ENCODE data around the gene AHI1.

AHI1 gene

GRCh38 chr6:135261872-135262725, 235.4 kb downstream of the AHI1 start:
- H3K9ac ChIP-seq (ENCODE audit: low read depth in 1 of 2, low read length in 2 of 2): no peak overlapping the region
- H3K27me3 ChIP-seq (ENCODE audit: control insufficient read depth in 2 of 2, insufficient read depth in 2 of 2, low read length in 2 of 2): no peaks in the 10 kb centered on the region
- no peak overlapping the region for H3K27ac ChIP-seq (ENCODE audit: low read depth in 2 of 2, low read length in 2 of 2)
- H3K4me1 ChIP-seq (ENCODE audit: control insufficient read depth in 2 of 2, insufficient read depth in 2 of 2, low read length in 2 of 2): peaks cover 18 to 21% of the 10 kb centered on the region in 2 donors
- H3K9me3 ChIP-seq (ENCODE audit: control insufficient read depth in 2 of 2, low read length in 2 of 2): no peaks in the 10 kb centered on the region
- H3K4me3 ChIP-seq (ENCODE audit: low read length in 2 of 2): no peak overlapping the region
- H3K36me3 ChIP-seq (ENCODE audit: control insufficient read depth in 2 of 2, insufficient read depth in 2 of 2, low read length in 2 of 2): no peaks in the 10 kb centered on the region

GRCh38 chr6:135260612-135261011, 236.9 kb downstream of the AHI1 start:
- Histone ChIP-seq H3K27ac (ENCODE audit: low read depth in 2 of 2, low read length in 2 of 2) (no peak overlapping the region), H3K36me3 (ENCODE audit: control insufficient read depth in 2 of 2, insufficient read depth in 2 of 2, low read length in 2 of 2) (no peaks in the 10 kb centered on the region), H3K4me1 (ENCODE audit: control insufficient read depth in 2 of 2, insufficient read depth in 2 of 2, low read length in 2 of 2) (peaks cover 15 to 21% of the 10 kb centered on the region in 2 donors)

GRCh38 chr6:135258970-135259369, 238.6 kb downstream of the AHI1 start:
- Histone ChIP-seq H3K9ac (ENCODE audit: low read depth in 1 of 2, low read length in 2 of 2) (no peak overlapping the region), H3K4me3 (ENCODE audit: low read length in 2 of 2) (no peak overlapping the region), H3K27me3 (ENCODE audit: control insufficient read depth in 2 of 2, insufficient read depth in 2 of 2, low read length in 2 of 2) (no peaks in the 10 kb centered on the region), H3K4me1 (ENCODE audit: control insufficient read depth in 2 of 2, insufficient read depth in 2 of 2, low read length in 2 of 2) (peaks cover 24 to 37% of the 10 kb centered on the region in 2 donors), H3K36me3 (ENCODE audit: control insufficient read depth in 2 of 2, insufficient read depth in 2 of 2, low read length in 2 of 2) (no peaks in the 10 kb centered on the region), H3K27ac (ENCODE audit: low read depth in 2 of 2, low read length in 2 of 2) (no peak overlapping the region), H3K9me3 (ENCODE audit: control insufficient read depth in 2 of 2, low read length in 2 of 2) (no peaks in the 10 kb centered on the region)

More at GRCh38 chr6:135260612-135261011, 236.9 kb downstream of the AHI1 start:
- Histone ChIP-seq H3K27me3 (ENCODE audit: control insufficient read depth in 2 of 2, insufficient read depth in 2 of 2, low read length in 2 of 2) (no peaks in the 10 kb centered on the region), H3K9ac (ENCODE audit: low read depth in 1 of 2, low read length in 2 of 2) (no peak overlapping the region), H3K4me3 (ENCODE audit: low read length in 2 of 2) (no peak overlapping the region), H3K9me3 (ENCODE audit: control insufficient read depth in 2 of 2, low read length in 2 of 2) (no peaks in the 10 kb centered on the region)

GRCh38 chr6:135257631-135258405, 239.7 kb downstream of the AHI1 start:
- no peak overlapping the region for H3K4me3 ChIP-seq (ENCODE audit: low read length in 2 of 2)
- no peak overlapping the region for H3K9ac ChIP-seq (ENCODE audit: low read depth in 1 of 2, low read length in 2 of 2)
- no peaks in the 10 kb centered on the region for H3K9me3 ChIP-seq (ENCODE audit: control insufficient read depth in 2 of 2, low read length in 2 of 2)
- peaks cover 26 to 45% of the 10 kb centered on the region in 2 donors for H3K4me1 ChIP-seq (ENCODE audit: control insufficient read depth in 2 of 2, insufficient read depth in 2 of 2, low read length in 2 of 2)
- H3K27me3 ChIP-seq (ENCODE audit: control insufficient read depth in 2 of 2, insufficient read depth in 2 of 2, low read length in 2 of 2): no peaks in the 10 kb centered on the region
- H3K27ac ChIP-seq (ENCODE audit: low read depth in 2 of 2, low read length in 2 of 2): peak overlapping the region; percentile 75 to 79
- H3K36me3 ChIP-seq (ENCODE audit: control insufficient read depth in 2 of 2, insufficient read depth in 2 of 2, low read length in 2 of 2): no peaks in the 10 kb centered on the region

GRCh38 chr6:135256866-135257265, 240.7 kb downstream of the AHI1 start:
- H3K27ac ChIP-seq (ENCODE audit: low read depth in 2 of 2, low read length in 2 of 2): peak overlapping the region; percentile 75 to 79
- H3K9ac ChIP-seq (ENCODE audit: low read depth in 1 of 2, low read length in 2 of 2): no peak overlapping the region
- peaks cover 36 to 55% of the 10 kb centered on the region in 2 donors for H3K4me1 ChIP-seq (ENCODE audit: control insufficient read depth in 2 of 2, insufficient read depth in 2 of 2, low read length in 2 of 2)

GRCh38 chr6:135254471-135254870, 243.1 kb downstream of the AHI1 start:
- no peaks in the 10 kb centered on the region for H3K9me3 ChIP-seq (ENCODE audit: control insufficient read depth in 2 of 2, low read length in 2 of 2)
- H3K9ac ChIP-seq (ENCODE audit: low read depth in 1 of 2, low read length in 2 of 2): no peak overlapping the region
- H3K27ac ChIP-seq (ENCODE audit: low read depth in 2 of 2, low read length in 2 of 2): peak overlapping the region; percentile 89 to 90
- no peaks in the 10 kb centered on the region for H3K27me3 ChIP-seq (ENCODE audit: control insufficient read depth in 2 of 2, insufficient read depth in 2 of 2, low read length in 2 of 2)
- H3K36me3 ChIP-seq (ENCODE audit: control insufficient read depth in 2 of 2, insufficient read depth in 2 of 2, low read length in 2 of 2): no peaks in the 10 kb centered on the region
- peaks cover 50 to 74% of the 10 kb centered on the region in 2 donors for H3K4me1 ChIP-seq (ENCODE audit: control insufficient read depth in 2 of 2, insufficient read depth in 2 of 2, low read length in 2 of 2)
- no peak overlapping the region for H3K4me3 ChIP-seq (ENCODE audit: low read length in 2 of 2)

More at GRCh38 chr6:135256866-135257265, 240.7 kb downstream of the AHI1 start:
- no peaks in the 10 kb centered on the region for H3K9me3 ChIP-seq (ENCODE audit: control insufficient read depth in 2 of 2, low read length in 2 of 2)
- H3K4me3 ChIP-seq (ENCODE audit: low read length in 2 of 2): peak overlapping the region in 1 of 2 donors; percentile 5
- H3K36me3 ChIP-seq (ENCODE audit: control insufficient read depth in 2 of 2, insufficient read depth in 2 of 2, low read length in 2 of 2): no peaks in the 10 kb centered on the region
- H3K27me3 ChIP-seq (ENCODE audit: control insufficient read depth in 2 of 2, insufficient read depth in 2 of 2, low read length in 2 of 2): no peaks in the 10 kb centered on the region

GRCh38 chr6:135251498-135252441, 245.8 kb downstream of the AHI1 start:
- Histone ChIP-seq H3K9me3 (ENCODE audit: control insufficient read depth in 2 of 2, low read length in 2 of 2) (no peaks in the 10 kb centered on the region), H3K4me3 (ENCODE audit: low read length in 2 of 2) (peak overlapping the region; percentile 32 to 53), H3K27ac (ENCODE audit: low read depth in 2 of 2, low read length in 2 of 2) (peak overlapping the region; percentile 89 to 90), H3K4me1 (ENCODE audit: control insufficient read depth in 2 of 2, insufficient read depth in 2 of 2, low read length in 2 of 2) (peaks cover 44 to 64% of the 10 kb centered on the region in 2 donors), H3K27me3 (ENCODE audit: control insufficient read depth in 2 of 2, insufficient read depth in 2 of 2, low read length in 2 of 2) (no peaks in the 10 kb centered on the region), H3K36me3 (ENCODE audit: control insufficient read depth in 2 of 2, insufficient read depth in 2 of 2, low read length in 2 of 2) (no peaks in the 10 kb centered on the region), H3K9ac (ENCODE audit: low read depth in 1 of 2, low read length in 2 of 2) (peak overlapping the region in 1 of 2 donors; percentile 60)

GRCh38 chr6:135250751-135251497, 246.6 kb downstream of the AHI1 start:
- Histone ChIP-seq H3K36me3 (ENCODE audit: control insufficient read depth in 2 of 2, insufficient read depth in 2 of 2, low read length in 2 of 2) (no peaks in the 10 kb centered on the region), H3K27me3 (ENCODE audit: control insufficient read depth in 2 of 2, insufficient read depth in 2 of 2, low read length in 2 of 2) (no peaks in the 10 kb centered on the region), H3K27ac (ENCODE audit: low read depth in 2 of 2, low read length in 2 of 2) (peak overlapping the region; percentile 89 to 90), H3K9ac (ENCODE audit: low read depth in 1 of 2, low read length in 2 of 2) (peak overlapping the region in 1 of 2 donors; percentile 1), H3K9me3 (ENCODE audit: control insufficient read depth in 2 of 2, low read length in 2 of 2) (no peaks in the 10 kb centered on the region), H3K4me1 (ENCODE audit: control insufficient read depth in 2 of 2, insufficient read depth in 2 of 2, low read length in 2 of 2) (peaks cover 43 to 57% of the 10 kb centered on the region in 2 donors), H3K4me3 (ENCODE audit: low read length in 2 of 2) (peak overlapping the region in 1 of 2 donors; percentile 32)

- H3K4me3 ChIP-seq (ENCODE audit: low read length in 2 of 2): no peak overlapping the region
- H3K9me3 ChIP-seq (ENCODE audit: control insufficient read depth in 2 of 2, low read length in 2 of 2): no peaks in the 10 kb centered on the region
- H3K4me1 ChIP-seq (ENCODE audit: control insufficient read depth in 2 of 2, insufficient read depth in 2 of 2, low read length in 2 of 2): peaks cover 38 to 53% of the 10 kb centered on the region in 2 donors
- H3K9ac ChIP-seq (ENCODE audit: low read depth in 1 of 2, low read length in 2 of 2): no peak overlapping the region
- peak overlapping the region; percentile 89 to 90 for H3K27ac ChIP-seq (ENCODE audit: low read depth in 2 of 2, low read length in 2 of 2)
- no peaks in the 10 kb centered on the region for H3K36me3 ChIP-seq (ENCODE audit: control insufficient read depth in 2 of 2, insufficient read depth in 2 of 2, low read length in 2 of 2)
- H3K27me3 ChIP-seq (ENCODE audit: control insufficient read depth in 2 of 2, insufficient read depth in 2 of 2, low read length in 2 of 2): no peaks in the 10 kb centered on the region
These were observed 247.3 kb downstream of the AHI1 start for GRCh38 chr6:135250234-135250633.
